HG02943 (cell line): ENCODE measurements around the gene JPH2.
"Not testable (repeated sequence)": the region's sequence is repeated elsewhere in the genome, so short reads cannot be mapped to it uniquely, and the experiment has no call there.

Experiments used
- ATAC-seq: cut with Tn5 transposase; IDR thresholded peaks from one replicate; pipeline ENCODE4 v1.9.1; 2021; ENCODE audit warnings: mild to moderate bottlenecking, low read depth, moderate library complexity; ENCODE audit not compliant: unreplicated experiment

The JPH2 gene

DNA sequence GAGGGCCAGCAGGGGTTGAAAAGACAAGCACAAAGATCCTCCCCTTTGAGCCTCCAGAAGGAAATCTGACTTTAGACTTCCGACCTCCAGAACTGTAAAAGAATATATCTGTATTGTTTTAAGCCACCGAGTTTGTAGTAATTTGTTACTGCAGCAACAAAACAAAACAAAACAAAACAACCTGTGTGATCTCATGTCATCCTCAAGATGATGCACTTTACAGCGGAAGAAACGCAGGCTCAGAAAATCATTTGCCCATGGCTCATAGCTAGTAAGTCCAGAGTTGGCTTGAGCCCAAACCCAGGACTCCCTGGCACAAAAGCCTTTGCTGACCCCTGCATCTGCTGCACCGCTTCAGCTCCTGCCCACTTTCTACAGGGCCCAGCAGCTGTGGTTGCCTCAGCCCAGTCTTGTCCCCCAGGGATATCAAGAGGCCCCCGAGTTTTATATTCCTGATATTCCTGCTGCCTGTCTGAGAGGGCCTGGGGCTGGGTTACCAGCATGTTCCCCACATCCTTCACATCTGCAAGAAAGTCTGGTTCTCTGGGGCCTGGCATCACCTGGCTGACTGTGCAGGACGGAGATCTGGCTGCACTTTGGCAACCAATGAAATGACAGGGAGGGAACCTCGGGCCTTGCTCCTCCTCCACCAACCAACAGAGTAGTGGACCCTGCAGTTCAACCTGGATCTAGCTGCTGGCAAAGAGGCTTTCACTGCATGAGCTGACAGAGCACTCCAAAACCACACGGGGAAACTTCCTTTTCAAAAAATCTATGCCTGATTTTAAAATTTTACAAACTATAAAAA lies 56.9 kb downstream of the JPH2 start:
- ATAC-seq, result no peak

DNA sequence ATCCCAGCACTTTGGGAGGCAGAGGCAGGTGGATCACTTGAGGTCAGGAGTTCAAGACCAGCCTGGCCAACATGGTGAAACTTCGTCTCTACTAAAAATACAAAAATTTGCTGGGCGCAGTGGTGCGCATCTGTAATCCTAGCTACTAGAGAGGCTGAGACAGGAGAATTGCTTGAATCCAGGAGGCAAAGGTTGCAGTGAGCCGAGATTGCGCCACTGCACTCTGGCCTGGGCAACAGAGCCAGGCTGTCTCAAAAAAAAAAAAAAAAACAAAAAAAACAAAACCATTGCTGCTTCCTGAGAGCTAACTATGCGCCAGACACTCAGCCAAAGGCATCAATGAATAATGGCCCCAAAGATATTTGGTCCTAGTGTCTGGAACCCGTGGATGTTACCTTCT lies 57.7 kb downstream of the JPH2 start:
- ATAC-seq, result not testable (repeated sequence)

GRCh38 chr20:44126445-44126844 lies 60.5 kb downstream of the JPH2 start:
- ATAC-seq, result no peak

- no peak for ATAC-seq
Observed at GRCh38 chr20:44125332-44126127, 61.5 kb downstream of the JPH2 start.

DNA sequence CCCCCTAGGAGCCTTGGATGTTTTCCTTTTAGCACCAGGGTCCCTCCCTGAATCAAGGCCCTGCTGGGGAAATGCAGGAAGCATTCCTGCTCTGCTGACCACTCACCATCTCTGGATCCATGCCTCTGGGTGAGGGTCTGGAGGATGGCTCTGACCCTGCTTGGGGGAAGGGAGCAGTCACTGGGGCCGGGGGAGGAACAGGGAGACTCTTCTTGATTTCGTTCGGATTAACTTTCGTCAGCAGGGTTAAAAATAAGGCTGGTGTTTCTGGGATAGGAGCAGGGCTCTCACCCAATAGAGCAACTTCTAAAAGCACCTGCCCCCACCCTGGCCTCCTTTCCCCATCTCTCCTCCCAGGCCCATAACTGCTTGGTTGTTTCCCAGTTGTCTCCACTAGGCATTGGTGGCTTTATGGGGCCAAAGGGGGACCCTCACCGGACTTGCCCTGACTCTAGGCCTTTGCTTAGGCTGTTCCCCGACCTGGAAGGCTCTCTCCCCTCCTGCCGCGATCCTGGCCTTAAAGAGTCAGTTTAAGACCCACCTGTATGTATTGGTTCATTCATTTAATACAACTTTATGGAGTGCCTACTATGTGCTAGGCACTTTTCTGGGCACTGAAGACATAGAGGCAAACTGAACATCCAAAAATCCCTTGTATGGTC lies 63.0 kb downstream of the JPH2 start:
- no peak for ATAC-seq

- no peak for ATAC-seq
Observed at GRCh38 chr20:44123251-44123650, 63.7 kb downstream of the JPH2 start.

DNA sequence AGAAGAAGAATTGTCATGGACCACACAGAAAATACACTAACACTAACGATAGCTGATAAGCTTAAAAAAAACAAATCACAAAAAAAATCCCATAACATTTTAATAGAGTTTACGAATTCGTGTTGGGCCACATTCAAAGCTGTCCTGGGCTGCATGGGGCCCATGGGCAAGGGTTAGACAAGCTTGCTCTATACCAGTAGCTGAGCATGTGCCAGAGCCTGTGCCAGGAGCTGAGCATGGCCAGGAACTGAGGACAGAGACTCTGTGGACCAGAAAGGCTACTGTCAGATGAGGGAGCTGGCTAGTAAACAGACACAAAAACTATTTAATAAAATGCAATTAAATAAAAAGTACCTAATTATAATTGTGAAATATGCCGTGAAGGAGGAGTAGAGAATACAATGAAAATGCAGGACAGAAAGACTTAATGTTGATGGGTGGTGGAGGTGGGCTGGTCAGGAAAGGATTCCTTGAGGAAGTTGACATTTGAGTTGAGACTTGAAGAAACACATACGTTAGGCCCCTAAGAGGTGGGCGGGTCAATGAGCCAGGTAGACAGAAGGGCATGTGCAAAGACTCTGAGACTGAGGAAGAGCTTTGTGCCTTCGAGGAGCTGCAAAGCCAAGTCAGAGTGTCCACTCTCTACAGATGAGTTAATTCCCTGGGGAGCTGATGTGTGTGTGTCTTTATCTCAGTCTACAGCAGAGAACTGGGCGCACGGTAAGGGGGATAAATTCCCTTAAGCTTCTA lies 66.1 kb downstream of the JPH2 start:
- ATAC-seq, result no peak

DNA sequence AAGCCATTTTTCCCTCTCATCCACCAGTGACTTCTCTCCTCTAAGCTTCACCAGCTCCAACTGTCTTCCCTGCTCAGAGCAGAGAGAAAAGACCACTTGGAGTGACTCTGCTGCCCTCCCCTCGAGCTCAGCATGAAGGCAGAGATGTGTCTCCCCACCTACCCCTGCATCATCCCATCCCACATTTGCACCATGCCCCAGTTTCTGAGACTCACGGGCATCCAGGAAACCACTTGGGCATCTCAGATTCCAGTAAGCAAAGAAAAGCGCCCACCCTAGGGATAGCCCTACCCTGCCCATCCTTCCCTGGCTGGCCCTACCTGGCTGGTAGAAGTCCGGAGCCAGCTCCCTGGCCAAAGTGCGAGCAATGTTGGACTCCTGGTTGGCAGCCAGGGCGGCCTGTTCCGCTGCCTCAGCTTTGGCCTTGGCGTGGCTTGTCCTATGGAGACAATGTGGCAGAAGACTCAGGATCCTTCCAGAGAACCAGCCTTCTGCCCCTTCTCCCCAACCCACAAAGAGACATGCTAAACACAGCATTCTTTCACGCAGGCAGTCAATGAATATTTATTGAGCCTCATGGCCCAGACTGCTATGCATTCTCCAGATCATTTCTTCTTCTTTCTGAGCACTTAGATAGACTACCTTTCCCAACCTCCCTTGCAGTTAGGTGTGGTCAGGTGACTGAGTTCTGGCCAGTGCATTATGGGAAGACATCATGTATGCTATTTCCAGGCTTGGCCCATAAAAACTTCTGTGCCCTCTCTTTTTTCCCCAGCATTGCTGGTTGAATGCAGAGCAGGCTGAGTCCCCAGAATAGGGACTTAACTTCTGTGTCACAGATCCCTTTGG lies 68.6 kb downstream of the JPH2 start:
- no peak for ATAC-seq

- ATAC-seq, result no peak
Observed at GRCh38 chr20:44117296-44118184, 69.4 kb downstream of the JPH2 start.

- ATAC-seq, result no peak
Observed at GRCh38 chr20:44115762-44116644, 71.0 kb downstream of the JPH2 start.

DNA sequence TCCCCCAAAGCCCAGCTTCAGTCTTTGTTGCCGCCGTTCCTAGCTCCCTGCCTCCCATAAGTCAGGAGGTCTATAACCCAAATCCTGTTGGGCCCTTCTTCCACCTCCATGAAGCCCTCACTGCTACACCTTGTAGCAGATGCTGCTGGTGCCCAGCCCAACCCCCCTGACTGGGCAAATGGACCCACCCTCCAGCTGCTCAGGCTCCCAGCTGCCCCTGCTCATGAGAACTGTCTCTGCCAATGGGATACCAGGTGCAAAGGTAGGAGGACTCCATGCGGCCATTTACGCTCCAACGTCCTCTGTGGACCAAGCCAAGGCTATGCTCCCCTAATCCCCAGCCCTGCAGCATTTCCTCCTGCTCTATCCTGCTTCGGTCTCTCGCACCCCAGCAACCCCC lies 71.8 kb downstream of the JPH2 start:
- ATAC-seq, result no peak

GRCh38 chr20:44113618-44114376 lies 73.2 kb downstream of the JPH2 start:
- no peak for ATAC-seq

- no peak for ATAC-seq
Observed at GRCh38 chr20:44112889-44113617, 73.9 kb downstream of the JPH2 start.

DNA sequence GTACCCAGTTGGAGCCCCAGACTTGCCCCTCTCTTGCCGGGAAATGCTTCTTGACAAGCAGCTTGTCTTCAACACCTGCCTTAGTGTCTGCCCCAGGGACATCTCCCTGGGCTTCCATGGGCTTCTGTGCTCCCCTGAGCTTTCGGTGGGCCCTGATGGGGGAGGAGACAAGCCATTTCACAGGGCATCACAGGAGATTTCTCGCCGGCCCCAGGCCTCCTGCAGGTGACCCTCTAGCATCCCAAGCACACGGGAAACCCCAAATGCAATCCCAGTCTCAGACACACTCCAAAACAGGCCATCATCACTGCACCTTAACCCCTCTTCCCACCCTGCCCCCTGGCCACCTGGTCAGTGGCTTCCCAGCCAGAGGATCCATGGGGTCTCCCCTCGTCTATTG lies 74.5 kb downstream of the JPH2 start:
- ATAC-seq, result no peak

- ATAC-seq, result no peak
Observed at GRCh38 chr20:44111712-44112335, 75.2 kb downstream of the JPH2 start.
